WERI-Rb-1 (cell line): Measurements from ENCODE around the gene MDH1.
"Not testable (repeated sequence)": the region's sequence is repeated elsewhere in the genome, so short reads cannot be mapped to it uniquely, and the experiment has no call there.

Experiments
- DNase-seq: peaks from one replicate; pipeline ENCODE4 v3.0.0-alpha.2; 2020
- H3K27ac ChIP-seq: fragments of 250-450 bp; sonication (Bioruptor Pico); 2 replicates; pipeline ENCODE4 v1.5.1; 2020; ENCODE audit warnings: mild to moderate bottlenecking, moderate library complexity
- H3K27me3 ChIP-seq: fragments of 250-450 bp; sonication (Bioruptor Pico); 2 replicates; pipeline ENCODE4 v1.5.1; 2021; ENCODE audit warnings: mild to moderate bottlenecking, low read depth, moderate library complexity; ENCODE audit not compliant: insufficient read depth, severe bottlenecking
- H3K36me3 ChIP-seq: fragments of 250-450 bp; sonication (Bioruptor Pico); 2 replicates; pipeline ENCODE4 v1.5.1; 2020; ENCODE audit warnings: mild to moderate bottlenecking, moderate library complexity
- H3K4me3 ChIP-seq: 2 replicates; pipeline ENCODE4 v1.5.1; 2011; ENCODE audit warnings: low read depth, mild to moderate bottlenecking, control low read depth, low read length
- H3K9me3 ChIP-seq: fragments of 250-450 bp; sonication (Bioruptor Pico); 2 replicates; pipeline ENCODE4 v1.5.1; 2021; ENCODE audit warnings: mild to moderate bottlenecking, moderate library complexity; ENCODE audit not compliant: severe bottlenecking
- CTCF ChIP-seq: IDR thresholded peaks from 2 replicates; pipeline ENCODE4 v1.5.1; 2011; ENCODE audit warnings: low read depth, mild to moderate bottlenecking, control low read depth, inconsistent platforms, low read length

Gene MDH1

GRCh38 chr2:63572001-63572400 is 16.8 kb upstream of the MDH1 start:
- TF ChIP-seq CTCF, result no peak
- Histone ChIP-seq H3K9me3 (no peaks in the 10 kb centered on the region), H3K27me3 (no peaks in the 10 kb centered on the region), H3K4me3 (no peak overlapping the region), H3K27ac (no peak overlapping the region), H3K36me3 (no peaks in the 10 kb centered on the region)
- no peak for DNase-seq

GRCh38 chr2:63573026-63573425 is 15.7 kb upstream of the MDH1 start:
- not testable (repeated sequence) for H3K9me3 ChIP-seq, H3K27ac ChIP-seq, DNase-seq, H3K36me3 ChIP-seq, H3K4me3 ChIP-seq, H3K27me3 ChIP-seq

- not testable (repeated sequence) for DNase-seq, H3K36me3 ChIP-seq, H3K27me3 ChIP-seq, H3K9me3 ChIP-seq, H3K27ac ChIP-seq, H3K4me3 ChIP-seq
Observed at GRCh38 chr2:63573726-63574345, 14.9 kb upstream of the MDH1 start.

- no peaks in the 10 kb centered on the region for H3K9me3 ChIP-seq
- H3K27me3 ChIP-seq, result no peaks in the 10 kb centered on the region
- no peak for DNase-seq
- no peak for TF ChIP-seq CTCF
- H3K4me3 ChIP-seq, result no peak overlapping the region
- H3K36me3 ChIP-seq, result no peaks in the 10 kb centered on the region
- H3K27ac ChIP-seq, result no peak overlapping the region
Observed at GRCh38 chr2:63576546-63576945, 12.2 kb upstream of the MDH1 start.

- Histone ChIP-seq H3K36me3 (no peaks in the 10 kb centered on the region), H3K4me3 (no peak overlapping the region), H3K27ac (no peak overlapping the region), H3K9me3 (no peaks in the 10 kb centered on the region), H3K27me3 (no peaks in the 10 kb centered on the region)
- TF ChIP-seq CTCF, result no peak
- DNase-seq, result no peak
Observed at GRCh38 chr2:63578767-63579166, 10.0 kb upstream of the MDH1 start.

GRCh38 chr2:63580651-63581297 is 8.0 kb upstream of the MDH1 start:
- no peaks in the 10 kb centered on the region for H3K27me3 ChIP-seq
- no peak for TF ChIP-seq CTCF
- no peak for DNase-seq
- no peak overlapping the region for H3K27ac ChIP-seq
- no peaks in the 10 kb centered on the region for H3K36me3 ChIP-seq
- H3K9me3 ChIP-seq, result no peaks in the 10 kb centered on the region
- H3K4me3 ChIP-seq, result no peak overlapping the region
